Kidney (tissue), 14 donors: Measurements from ENCODE around the gene FARS2. TPM values are rescaled to one million over a fixed set of nuclear protein-coding genes. Genes with fewer than 3 reads are reported as not detected.

Experiments
- DNase-seq, 5 donors: peaks; one replicate each; pipeline ENCODE4 v3.0.0-alpha.2; 2013 to 2020
- FAIRE-seq: peaks from 2 replicates; lab custom pipeline; 2012; peaks lifted over from hg19 to GRCh38; lab: Jason Lieb, UNC
- H3K27ac ChIP-seq, 2 donors: one replicate each; pipeline ENCODE4 v1.7.0; 2013; ENCODE audit warnings: low read depth in 2 of 2, low read length in 2 of 2, inconsistent platforms in 1 of 2
- H3K27me3 ChIP-seq: one replicate; pipeline ENCODE4 v1.7.1; 2013; ENCODE audit warnings: low read length, inconsistent platforms; ENCODE audit not compliant: control insufficient read depth, insufficient read depth
- H3K36me3 ChIP-seq, 3 donors: one replicate each; pipeline versions ENCODE4 v1.7.0 to v1.7.1; 2013; ENCODE audit warnings: low read length in 3 of 3, control low read depth in 1 of 3, inconsistent platforms in 1 of 3; ENCODE audit not compliant: insufficient read depth in 3 of 3, control insufficient read depth in 2 of 3
- H3K4me1 ChIP-seq, 3 donors: one replicate each; pipeline versions ENCODE4 v1.7.0 to v1.7.1; 2013; ENCODE audit warnings: low read length in 3 of 3, inconsistent platforms in 1 of 3, low read depth in 1 of 3; ENCODE audit not compliant: control insufficient read depth in 2 of 3, insufficient read depth in 2 of 3
- H3K4me3 ChIP-seq, 3 donors: one replicate each; pipeline versions ENCODE4 v1.7.0 to v1.8.1; 2013; ENCODE audit warnings: low read length in 3 of 3, control low read depth in 1 of 3, inconsistent platforms in 1 of 3
- H3K9ac ChIP-seq, 3 donors: one replicate each; pipeline versions ENCODE4 v1.7.0 to v1.7.1; 2013; ENCODE audit warnings: low read length in 3 of 3, control low read depth in 1 of 3, inconsistent platforms in 1 of 3
- H3K9me3 ChIP-seq, 3 donors: one replicate each; pipeline versions ENCODE4 v1.7.0 to v1.7.1; 2013; ENCODE audit warnings: low read length in 3 of 3, control low read depth in 1 of 3, inconsistent platforms in 1 of 3; ENCODE audit not compliant: control insufficient read depth in 2 of 3, insufficient read depth in 1 of 3
- CTCF ChIP-seq: IDR thresholded peaks from 3 replicates; pipeline ENCODE4 v1.5.1; 2012; ENCODE audit warnings: mild to moderate bottlenecking, moderate library complexity, borderline replicate concordance; ENCODE audit not compliant: insufficient read depth; ENCODE audit errors: extremely low read depth
- intact Hi-C: fragments of 100-400 bp; cut with DNase I; formaldehyde crosslinking; loops from one replicate; pipeline ENCODE4 v1.11.1; 2022
- polyA plus RNA-seq: library from polyadenylated mRNA; stranded (reverse); fragments of 350-450 nt; fragmentation: Illumina TruSeq; extraction: RNeasy Lipid Tissue Mini Kit (QIAGEN cat#74804); gene quantifications from one replicate; pipeline ENCODE4 v1.2.3, GENCODE V29; 2014; ENCODE audit warnings: low read depth, low replicate concordance; ENCODE audit not compliant: insufficient read depth
- total RNA-seq: library from RNA; stranded (reverse); fragmentation: NEBNext Ultra II Directional; extraction: Animal tissue kit (Norgen Biotek cat#: 25700); gene quantifications from one replicate; pipeline ENCODE4 v1.2.1, GENCODE V29; 2021
- donor health status: control.
- donor health status: control.
- donor health status: control.
- donor health status: control.
- donor health status: control.
- donor health status: DM: yes; HTN: yes; CAD: no.
- donor health status: Normal renal cell carcinoma (clear cell type).

Gene FARS2
- total and polyA plus RNA-seq, 2 donors from 2014 or later: 22.1 to 24.8 TPM

- FAIRE-seq: no peak
Measured at GRCh38 chr6:5754904-5755303, 493.6 kb downstream of the FARS2 start.

GRCh38 chr6:5759571-5759970, 498.3 kb downstream of the FARS2 start:
- TF ChIP-seq CTCF: no peak
- FAIRE-seq (no peak), DNase-seq (no peak)
- no peak overlapping the region for H3K9ac ChIP-seq
- peaks cover 0 to 3% (median 0%) of the 10 kb centered on the region in 3 donors for H3K9me3 ChIP-seq
- no peaks in the 10 kb centered on the region for H3K27me3 ChIP-seq
- no peak overlapping the region for H3K4me3 ChIP-seq
- intact Hi-C loops: no loop called here
- no peak overlapping the region for H3K27ac ChIP-seq
- H3K4me1 ChIP-seq: peaks cover 0 to 2% (median 0%) of the 10 kb centered on the region in 3 donors
- H3K36me3 ChIP-seq: no peaks in the 10 kb centered on the region

More at GRCh38 chr6:5754904-5755303, 493.6 kb downstream of the FARS2 start:
- H3K36me3 ChIP-seq: no peaks in the 10 kb centered on the region
- DNase-seq: no peak
- peaks cover 0 to 16% (median 3%) of the 10 kb centered on the region in 3 donors for H3K9me3 ChIP-seq
- no peak overlapping the region for H3K4me3 ChIP-seq
- no peak overlapping the region for H3K9ac ChIP-seq
- TF ChIP-seq CTCF: no peak
- intact Hi-C loops: no loop called here
- no peaks in the 10 kb centered on the region for H3K4me1 ChIP-seq
- H3K27me3 ChIP-seq: no peaks in the 10 kb centered on the region
- H3K27ac ChIP-seq: no peak overlapping the region

- H3K27ac ChIP-seq: no peak overlapping the region
- H3K9me3 ChIP-seq: no peaks in the 10 kb centered on the region
- no peaks in the 10 kb centered on the region for H3K27me3 ChIP-seq
- intact Hi-C loops: no loop called here
- H3K4me1 ChIP-seq: peaks cover 0 to 2% (median 0%) of the 10 kb centered on the region in 3 donors
- no peak for TF ChIP-seq CTCF
- H3K36me3 ChIP-seq: no peaks in the 10 kb centered on the region
- DNase-seq: no peak
- no peak overlapping the region for H3K4me3 ChIP-seq
- no peak for FAIRE-seq
- no peak overlapping the region for H3K9ac ChIP-seq
Measured at GRCh38 chr6:5761370-5761769, 500.1 kb downstream of the FARS2 start.

- no peak for TF ChIP-seq CTCF
- H3K27me3 ChIP-seq: no peaks in the 10 kb centered on the region
- H3K27ac ChIP-seq: no peak overlapping the region
- FAIRE-seq (no peak), DNase-seq (peak in 1 of 5 donors; percentile 71)
- no peaks in the 10 kb centered on the region for H3K36me3 ChIP-seq
- H3K9ac ChIP-seq: no peak overlapping the region
- intact Hi-C loops: no loop called here
- H3K9me3 ChIP-seq: no peaks in the 10 kb centered on the region
- H3K4me3 ChIP-seq: no peak overlapping the region
- H3K4me1 ChIP-seq: peaks cover 0 to 2% (median 0%) of the 10 kb centered on the region in 3 donors
Measured at GRCh38 chr6:5762561-5762968, 501.3 kb downstream of the FARS2 start.
